HCT116 (cell line): ENCODE results near the gene IMMP2L. TPM values are rescaled to one million over a fixed set of nuclear protein-coding genes. Genes with fewer than 3 reads are reported as not detected.
A peak's percentile ranks its signal among the peaks of the same experiment; 100 is the strongest.

ENCODE experiments used
- ATAC-seq: fragments of 200-7000 bp; cut with Tn5 transposase; 2 replicates; pipeline ENCODE4 v1.9.1; 2020; ENCODE audit warnings: mild to moderate bottlenecking, moderate library complexity
- BruUV-seq: library from RNA; stranded (reverse); fragments of 400-500 nt; replicated peaks from 2 replicates; lab custom pipeline; 2021; lab: Mats Ljungman, UMichigan
- CTCF ChIA-PET: fragments of 300-600 bp; sonication (Branson Sonifier 250); formaldehyde crosslinking; loops from one replicate; lab custom pipeline; 2021; ENCODE audit warnings: antibody characterized with exemption; lab: Charles Lee
- POLR2A ChIA-PET: fragments of 300-600, 350-600 bp; sonication (Branson Sonifier 250); formaldehyde crosslinking; loops from one replicate; lab custom pipeline; 2021; ENCODE audit warnings: antibody characterized with exemption; lab: Charles Lee
- RAD21 ChIA-PET, 2 experiments: fragments of 300-600 bp; sonication (Branson Sonifier 250); formaldehyde crosslinking; loops; one replicate each; lab custom pipeline; 2023; ENCODE audit warnings: low total read pairs in 2 of 2; ENCODE audit not compliant: uncharacterized antibody in 2 of 2, unreplicated experiment in 2 of 2, low non-redundant PET in 1 of 2; lab: Charles Lee
- DNase-seq: peaks from one replicate; pipeline ENCODE4 v3.0.0-alpha.2; 2010; ENCODE audit warnings: low read depth, low spot score
- H2AFZ ChIP-seq: fragments of 200-600 bp; shearing (Covaris generic), sonication (generic); 2 replicates; pipeline ENCODE4 v1.6.1; 2017; ENCODE audit warnings: low read depth, mixed run types, mixed read lengths, antibody characterized with exemption, low read length; ENCODE audit not compliant: poor library complexity, severe bottlenecking
- H3K27ac ChIP-seq: 2 replicates; pipeline ENCODE4 v1.5.1; 2012; ENCODE audit warnings: low read depth, low read length
- H3K27me3 ChIP-seq: fragments of 200-600 bp; sonication (generic); 2 replicates; pipeline ENCODE4 v1.6.1; 2016; ENCODE audit warnings: mixed run types, low read length, mixed read lengths; ENCODE audit not compliant: insufficient read depth
- H3K36me3 ChIP-seq, 2 experiments: fragments of 200-500 bp in 1 of 2; fragments of 200-600 bp in 1 of 2; sonication (Bioruptor generic) in 1 of 2; sonication (generic) in 1 of 2; 2 replicates each; pipeline versions ENCODE4 v1.5.1 to v1.6.1; 2014 to 2016; ENCODE audit warnings: low read length in 2 of 2, inconsistent platforms in 1 of 2, mixed read lengths in 1 of 2, mixed run types in 1 of 2; ENCODE audit not compliant: insufficient read depth in 2 of 2, control insufficient read depth in 1 of 2
- H3K4me1 ChIP-seq, 2 experiments: fragments of 200-600 bp in 1 of 2; sonication (generic) in 1 of 2; 2 replicates each; pipeline versions ENCODE4 v1.5.1 to v1.6.1; 2012 to 2017; ENCODE audit warnings: low read length in 2 of 2, inconsistent platforms in 1 of 2, mild to moderate bottlenecking in 1 of 2, mixed read lengths in 1 of 2, mixed run types in 1 of 2, moderate library complexity in 1 of 2; ENCODE audit not compliant: insufficient read depth in 2 of 2, control insufficient read depth in 1 of 2
- H3K4me2 ChIP-seq: fragments of 200-600 bp; sonication (generic); 2 replicates; pipeline ENCODE4 v1.6.1; 2017; ENCODE audit warnings: mixed run types, low read length, mixed read lengths
- H3K4me3 ChIP-seq, 2 experiments: fragments of 200-600 bp in 1 of 2; sonication (generic) in 1 of 2; replicated peaks in 1 of 2; 2 replicates each; pipeline ENCODE4 v1.5.1; 2011 to 2016; ENCODE audit warnings: low read length in 2 of 2, control low read depth in 1 of 2, low read depth in 1 of 2, mild to moderate bottlenecking in 1 of 2, mixed read lengths in 1 of 2, mixed run types in 1 of 2
- H3K79me2 ChIP-seq: fragments of 200-600 bp; sonication (generic); 2 replicates; pipeline ENCODE4 v1.6.1; 2017; ENCODE audit warnings: mild to moderate bottlenecking, mixed run types, low read length, moderate library complexity, mixed read lengths; ENCODE audit not compliant: insufficient read depth
- H3K9ac ChIP-seq: fragments of 200-600 bp; sonication (generic); 2 replicates; pipeline ENCODE4 v1.6.1; 2016; ENCODE audit warnings: low read length, mixed read lengths
- H3K9me2 ChIP-seq: fragments of 200-600 bp; sonication (generic), shearing (Covaris generic); 2 replicates; pipeline ENCODE4 v1.6.1; 2017; ENCODE audit warnings: mixed run types, mild to moderate bottlenecking, moderate library complexity; ENCODE audit not compliant: insufficient read depth
- H3K9me3 ChIP-seq, 2 experiments: fragments of 200-500 bp in 1 of 2; fragments of 200-600 bp in 1 of 2; sonication (Bioruptor generic) in 1 of 2; sonication (generic) in 1 of 2; 2 replicates each; pipeline ENCODE4 v1.6.1; 2014 to 2017; ENCODE audit warnings: low read length in 2 of 2, mixed read lengths in 2 of 2, inconsistent platforms in 1 of 2, low read depth in 1 of 2, mild to moderate bottlenecking in 1 of 2, mixed run types in 1 of 2, moderate library complexity in 1 of 2; ENCODE audit not compliant: control insufficient read depth in 1 of 2, insufficient read depth in 1 of 2
- H4K20me1 ChIP-seq: fragments of 200-600 bp; sonication (generic), shearing (Covaris generic); 2 replicates; pipeline ENCODE4 v1.6.1; 2017; ENCODE audit warnings: mixed run types, mild to moderate bottlenecking, moderate library complexity; ENCODE audit not compliant: insufficient read depth
- CEBPB ChIP-seq: IDR thresholded peaks from 2 replicates; pipeline ENCODE4 v1.6.1; 2012; ENCODE audit warnings: low read depth
- FOSL1 ChIP-seq: IDR thresholded peaks from 2 replicates; pipeline ENCODE4 v1.6.1; 2012; ENCODE audit warnings: low read depth
- JUND ChIP-seq: IDR thresholded peaks from 2 replicates; pipeline ENCODE4 v1.6.1; 2012
- SP1 ChIP-seq: IDR thresholded peaks from 2 replicates; pipeline ENCODE4 v1.6.1; 2012; ENCODE audit warnings: low read depth
- SRF ChIP-seq: IDR thresholded peaks from 2 replicates; pipeline ENCODE4 v1.6.1; 2012; ENCODE audit warnings: low read depth
- TCF7L2 ChIP-seq: IDR thresholded peaks from 2 replicates; pipeline ENCODE4 v1.7.0; 2011; ENCODE audit warnings: borderline replicate concordance, inconsistent platforms; ENCODE audit not compliant: insufficient read depth, insufficient read length; ENCODE audit errors: extremely low read depth
- ZFX ChIP-seq: fragments of 450-650 bp; IDR thresholded peaks from 2 replicates; pipeline ENCODE4 v1.6.1; 2017
- intact Hi-C: fragments of 100-400 bp; cut with micrococcal nuclease; formaldehyde crosslinking; loops from 2 replicates; pipeline ENCODE4 v1.10.0; 2022
- total RNA-seq: library from RNA; stranded (reverse); gene quantifications from one replicate; pipeline ENCODE4 v1.2.1, GENCODE V29; 2021; ENCODE audit not compliant: unreplicated experiment
- TF ChIP-seq, protein P1 (sequence below): IDR thresholded peaks from 2 replicates; pipeline ENCODE4 v1.6.1; 2012; ENCODE audit warnings: low read depth
- TF ChIP-seq, protein P2 (sequence below): IDR thresholded peaks from 2 replicates; pipeline ENCODE4 v1.6.1; 2012
- TF ChIP-seq, protein P3 (sequence below), 3 experiments: fragments of 200-600 bp in 1 of 3; sonication (generic) in 1 of 3; IDR thresholded peaks in 2 of 3; conservative IDR thresholded peaks in 1 of 3; 2 replicates each; pipeline ENCODE4 v1.5.1; 2012 to 2017; ENCODE audit warnings: low read depth in 2 of 3, low read length in 2 of 3, antibody characterized with exemption in 1 of 3, borderline replicate concordance in 1 of 3, control low read depth in 1 of 3, mild to moderate bottlenecking in 1 of 3, mixed read lengths in 1 of 3, mixed run types in 1 of 3, moderate library complexity in 1 of 3; ENCODE audit not compliant: insufficient read depth in 1 of 3

The IMMP2L gene
- total RNA-seq, 1 experiment from 2014 or later = 21.1 TPM

DNA sequence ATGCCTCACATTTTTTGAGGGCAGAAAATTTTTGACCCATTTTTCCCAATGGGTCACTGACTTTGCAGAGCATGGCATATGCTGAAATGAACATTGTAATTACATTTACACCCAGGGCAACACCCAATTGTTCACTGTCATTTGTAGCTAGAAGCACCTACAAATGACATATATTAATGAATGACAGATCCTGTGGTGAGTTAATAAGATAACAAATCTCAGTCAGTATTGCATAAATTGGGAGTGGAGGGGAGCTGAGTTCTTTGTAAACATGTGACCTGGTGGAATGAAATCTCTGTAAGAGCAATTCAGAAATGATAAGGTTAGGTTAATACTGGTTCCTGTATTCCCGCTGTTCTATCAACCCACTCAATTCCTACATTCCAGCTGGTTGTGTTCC lies 726.4 kb downstream of the IMMP2L start (continued):
- TF ChIP-seq, protein P1, sequence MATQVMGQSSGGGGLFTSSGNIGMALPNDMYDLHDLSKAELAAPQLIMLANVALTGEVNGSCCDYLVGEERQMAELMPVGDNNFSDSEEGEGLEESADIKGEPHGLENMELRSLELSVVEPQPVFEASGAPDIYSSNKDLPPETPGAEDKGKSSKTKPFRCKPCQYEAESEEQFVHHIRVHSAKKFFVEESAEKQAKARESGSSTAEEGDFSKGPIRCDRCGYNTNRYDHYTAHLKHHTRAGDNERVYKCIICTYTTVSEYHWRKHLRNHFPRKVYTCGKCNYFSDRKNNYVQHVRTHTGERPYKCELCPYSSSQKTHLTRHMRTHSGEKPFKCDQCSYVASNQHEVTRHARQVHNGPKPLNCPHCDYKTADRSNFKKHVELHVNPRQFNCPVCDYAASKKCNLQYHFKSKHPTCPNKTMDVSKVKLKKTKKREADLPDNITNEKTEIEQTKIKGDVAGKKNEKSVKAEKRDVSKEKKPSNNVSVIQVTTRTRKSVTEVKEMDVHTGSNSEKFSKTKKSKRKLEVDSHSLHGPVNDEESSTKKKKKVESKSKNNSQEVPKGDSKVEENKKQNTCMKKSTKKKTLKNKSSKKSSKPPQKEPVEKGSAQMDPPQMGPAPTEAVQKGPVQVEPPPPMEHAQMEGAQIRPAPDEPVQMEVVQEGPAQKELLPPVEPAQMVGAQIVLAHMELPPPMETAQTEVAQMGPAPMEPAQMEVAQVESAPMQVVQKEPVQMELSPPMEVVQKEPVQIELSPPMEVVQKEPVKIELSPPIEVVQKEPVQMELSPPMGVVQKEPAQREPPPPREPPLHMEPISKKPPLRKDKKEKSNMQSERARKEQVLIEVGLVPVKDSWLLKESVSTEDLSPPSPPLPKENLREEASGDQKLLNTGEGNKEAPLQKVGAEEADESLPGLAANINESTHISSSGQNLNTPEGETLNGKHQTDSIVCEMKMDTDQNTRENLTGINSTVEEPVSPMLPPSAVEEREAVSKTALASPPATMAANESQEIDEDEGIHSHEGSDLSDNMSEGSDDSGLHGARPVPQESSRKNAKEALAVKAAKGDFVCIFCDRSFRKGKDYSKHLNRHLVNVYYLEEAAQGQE = no peak
- TF ChIP-seq, protein P2, sequence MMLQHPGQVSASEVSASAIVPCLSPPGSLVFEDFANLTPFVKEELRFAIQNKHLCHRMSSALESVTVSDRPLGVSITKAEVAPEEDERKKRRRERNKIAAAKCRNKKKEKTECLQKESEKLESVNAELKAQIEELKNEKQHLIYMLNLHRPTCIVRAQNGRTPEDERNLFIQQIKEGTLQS = no peak
- TF ChIP-seq ZFX (no peak), SRF (no peak), FOSL1 (no peak), JUND (no peak), CEBPB (no peak), SP1 (no peak)
- TF ChIP-seq, protein P3, sequence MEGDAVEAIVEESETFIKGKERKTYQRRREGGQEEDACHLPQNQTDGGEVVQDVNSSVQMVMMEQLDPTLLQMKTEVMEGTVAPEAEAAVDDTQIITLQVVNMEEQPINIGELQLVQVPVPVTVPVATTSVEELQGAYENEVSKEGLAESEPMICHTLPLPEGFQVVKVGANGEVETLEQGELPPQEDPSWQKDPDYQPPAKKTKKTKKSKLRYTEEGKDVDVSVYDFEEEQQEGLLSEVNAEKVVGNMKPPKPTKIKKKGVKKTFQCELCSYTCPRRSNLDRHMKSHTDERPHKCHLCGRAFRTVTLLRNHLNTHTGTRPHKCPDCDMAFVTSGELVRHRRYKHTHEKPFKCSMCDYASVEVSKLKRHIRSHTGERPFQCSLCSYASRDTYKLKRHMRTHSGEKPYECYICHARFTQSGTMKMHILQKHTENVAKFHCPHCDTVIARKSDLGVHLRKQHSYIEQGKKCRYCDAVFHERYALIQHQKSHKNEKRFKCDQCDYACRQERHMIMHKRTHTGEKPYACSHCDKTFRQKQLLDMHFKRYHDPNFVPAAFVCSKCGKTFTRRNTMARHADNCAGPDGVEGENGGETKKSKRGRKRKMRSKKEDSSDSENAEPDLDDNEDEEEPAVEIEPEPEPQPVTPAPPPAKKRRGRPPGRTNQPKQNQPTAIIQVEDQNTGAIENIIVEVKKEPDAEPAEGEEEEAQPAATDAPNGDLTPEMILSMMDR (IDR thresholded peaks at IDR 0.05 in 2 of 3, conservative IDR thresholded peaks at IDR 0.05 in 1 of 3; ENCODE audit: borderline replicate concordance in 1 of 3, insufficient read depth in 1 of 3, low read depth in 2 of 3, low read length in 2 of 3) = no peak
- TF ChIP-seq, all 23 proteins: peak for 0

DNA sequence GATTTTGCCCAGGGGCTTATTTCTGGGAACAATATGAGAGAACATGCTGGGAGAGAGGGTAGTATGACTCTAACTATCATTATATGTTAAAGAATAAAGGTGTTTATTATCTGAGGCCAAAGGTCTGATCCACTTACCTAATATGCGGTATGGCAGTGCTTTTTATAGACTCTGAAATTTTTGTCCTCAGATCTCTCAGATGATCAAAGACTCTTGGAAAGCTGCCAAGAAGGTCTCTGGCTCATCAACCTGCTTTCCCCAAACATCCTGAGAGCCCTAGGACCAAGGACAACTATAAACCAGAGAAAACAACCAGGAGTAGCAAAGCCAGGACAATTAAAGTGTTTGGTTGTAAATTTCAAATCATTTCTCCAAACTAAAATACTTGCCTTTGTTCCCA lies 727.1 kb downstream of the IMMP2L start:
- CTCF ChIA-PET = no interaction called here
- Histone ChIP-seq H3K4me1 (0 out of 4 replicates have a peak, but pooled peaks cover 0 to 5% of the 10 kb centered on the region in 2 experiments), H3K4me2 (no peak overlapping the region), H3K27me3 (no peaks in the 10 kb centered on the region), H3K9me3 (no peaks in the 10 kb centered on the region), H3K9ac (no peak overlapping the region), H2AFZ (no peak overlapping the region), H4K20me1 (no peaks in the 10 kb centered on the region), H3K79me2 (no peaks in the 10 kb centered on the region), H3K36me3 (no peaks in the 10 kb centered on the region), H3K4me3 (no peak overlapping the region), H3K27ac (no peak overlapping the region), H3K9me2 (no peaks in the 10 kb centered on the region)
- RAD21 ChIA-PET = no interaction called here
- ATAC-seq = peak; percentile 9; the same call in 1 of the 2 replicates
- TF ChIP-seq, protein P2 = no peak
- TF ChIP-seq TCF7L2 = peak; percentile 33
- no TSS peak for BruUV-seq
- POLR2A ChIA-PET = no interaction called here
- intact Hi-C loops = no loop called here
- no peak for DNase-seq
